ENCODE measurements around the gene ZFP36L2.
A peak's percentile ranks its signal among the peaks of the same experiment; 100 is the strongest.

- TF ChIP-seq CTCF (IDR thresholded peaks at IDR 0.05) (peak in 1 of 4 experiments; percentile 12), POLR2A (IDR thresholded peaks at IDR 0.05) (peak; percentile 38)
Observed at GRCh38 chr2:43219383-43220228, 6.8 kb downstream of the ZFP36L2 start.

Measured in prostate gland (tissue), 2 donors.